ENCODE measurements around the gene ITGA2.
A peak's percentile ranks its signal among the peaks of the same experiment; 100 is the strongest.
"Not testable (repeated sequence)": the region's sequence is repeated elsewhere in the genome, so short reads cannot be mapped to it uniquely, and the experiment has no call there.

ITGA2 gene

GRCh38 chr5:53109443-53110127, 120.4 kb downstream of the ITGA2 start, which contains the start of gene MOCS2:
Gene MOCS2 (minus strand): TSS chr5:53109757. CDS start chr5:53107174, 2,583 bp downstream.
- peak within 1 kb of the TSS; percentile 96 for H2AFZ ChIP-seq
- no peaks in the 10 kb centered on the region for H3K36me3 ChIP-seq (ENCODE audit: control insufficient read depth, insufficient read depth, low read length)
- no peaks in the 10 kb centered on the region for H3K27me3 ChIP-seq (ENCODE audit: control insufficient read depth, insufficient read depth, low read length)
- H3K79me2 ChIP-seq: peaks cover 5% of the 10 kb centered on the region
- peak within 1 kb of the TSS; percentile 90 for H3K4me2 ChIP-seq (ENCODE audit: low read length)
- peak within 1 kb of the TSS; percentile 62 for H3K9ac ChIP-seq
- H3K9me3 ChIP-seq (ENCODE audit: control insufficient read depth, low read length): no peaks in the 10 kb centered on the region
- H3K4me1 ChIP-seq: peaks cover 5% of the 10 kb centered on the region
- H3K27ac ChIP-seq: peak within 1 kb of the TSS; percentile 63
- peak within 1 kb of the TSS; percentile 92 for H3K4me3 ChIP-seq (ENCODE audit: low read depth, low read length)
- no peak for TF ChIP-seq CTCF (IDR thresholded peaks at IDR 0.05)

GRCh38 chr5:53110156-53110555, 121.0 kb downstream of the ITGA2 start:
- no peak for TF ChIP-seq CTCF (IDR thresholded peaks at IDR 0.05)
- Histone ChIP-seq H3K4me1 (peaks cover 5% of the 10 kb centered on the region), H3K79me2 (peaks cover 5% of the 10 kb centered on the region), H3K4me2 (ENCODE audit: low read length) (peak overlapping the region; percentile 90), H3K27me3 (ENCODE audit: control insufficient read depth, insufficient read depth, low read length) (no peaks in the 10 kb centered on the region), H3K4me3 (ENCODE audit: low read depth, low read length) (peak overlapping the region; percentile 92), H3K27ac (peak overlapping the region; percentile 63), H2AFZ (peak overlapping the region; percentile 96), H3K9ac (peak overlapping the region; percentile 7), H3K9me3 (ENCODE audit: control insufficient read depth, low read length) (no peaks in the 10 kb centered on the region), H3K36me3 (ENCODE audit: control insufficient read depth, insufficient read depth, low read length) (no peaks in the 10 kb centered on the region)

GRCh38 chr5:53111139-53111538, 122.0 kb downstream of the ITGA2 start:
- Histone ChIP-seq H3K36me3 (ENCODE audit: control insufficient read depth, insufficient read depth, low read length) (no peaks in the 10 kb centered on the region), H3K9ac (no peak overlapping the region), H3K4me2 (ENCODE audit: low read length) (no peak overlapping the region), H3K9me3 (ENCODE audit: control insufficient read depth, low read length) (no peaks in the 10 kb centered on the region), H3K27ac (no peak overlapping the region), H3K4me1 (peaks cover 5% of the 10 kb centered on the region), H2AFZ (no peak overlapping the region), H3K27me3 (ENCODE audit: control insufficient read depth, insufficient read depth, low read length) (no peaks in the 10 kb centered on the region), H3K4me3 (ENCODE audit: low read depth, low read length) (no peak overlapping the region), H3K79me2 (peaks cover 5% of the 10 kb centered on the region)
- no peak for TF ChIP-seq CTCF (IDR thresholded peaks at IDR 0.05)

- not testable (repeated sequence) for H3K4me2 ChIP-seq (ENCODE audit: low read length); H2AFZ ChIP-seq
Observed at GRCh38 chr5:53112307-53112706, 123.2 kb downstream of the ITGA2 start.

GRCh38 chr5:53112909-53113308, 123.8 kb downstream of the ITGA2 start:
- no peak overlapping the region for H2AFZ ChIP-seq
- TF ChIP-seq CTCF (IDR thresholded peaks at IDR 0.05): no peak
- no peak overlapping the region for H3K27ac ChIP-seq
- no peak overlapping the region for H3K4me3 ChIP-seq (ENCODE audit: low read depth, low read length)
- H3K4me1 ChIP-seq: no peaks in the 10 kb centered on the region
- no peaks in the 10 kb centered on the region for H3K36me3 ChIP-seq (ENCODE audit: control insufficient read depth, insufficient read depth, low read length)
- H3K4me2 ChIP-seq (ENCODE audit: low read length): no peak overlapping the region
- H3K27me3 ChIP-seq (ENCODE audit: control insufficient read depth, insufficient read depth, low read length): no peaks in the 10 kb centered on the region
- H3K9me3 ChIP-seq (ENCODE audit: control insufficient read depth, low read length): no peaks in the 10 kb centered on the region
- peaks cover 5% of the 10 kb centered on the region for H3K79me2 ChIP-seq
- H3K9ac ChIP-seq: no peak overlapping the region

More at GRCh38 chr5:53112307-53112706, 123.2 kb downstream of the ITGA2 start:
- not testable (repeated sequence) for H3K9ac ChIP-seq; H3K27ac ChIP-seq; H3K4me3 ChIP-seq (ENCODE audit: low read depth, low read length); H3K9me3 ChIP-seq (ENCODE audit: control insufficient read depth, low read length); H3K36me3 ChIP-seq (ENCODE audit: control insufficient read depth, insufficient read depth, low read length); H3K4me1 ChIP-seq; H3K79me2 ChIP-seq; H3K27me3 ChIP-seq (ENCODE audit: control insufficient read depth, insufficient read depth, low read length)

Measured in parathyroid adenoma (tissue), 2 donors.